ENCODE results near the gene FAIM2. TPM values are rescaled to one million over a fixed set of nuclear protein-coding genes. Genes with fewer than 3 reads are reported as not detected.
A peak's percentile ranks its signal among the peaks of the same experiment; 100 is the strongest.
"Not testable (repeated sequence)": the region's sequence is repeated elsewhere in the genome, so short reads cannot be mapped to it uniquely, and the experiment has no call there.

FAIM2 gene
- total RNA-seq, 1 donor from 2014 or later, result 2.3 TPM

- no peak for DNase-seq (ENCODE audit: low read depth)
Observed at GRCh38 chr12:49881415-49882247, 22.1 kb downstream of the FAIM2 start.

- peak; percentile 11 for DNase-seq (ENCODE audit: low read depth)
Observed at GRCh38 chr12:49880756-49881414, 22.8 kb downstream of the FAIM2 start.

GRCh38 chr12:49879065-49879464 lies 24.6 kb downstream of the FAIM2 start:
- DNase-seq (ENCODE audit: low read depth), result not testable (repeated sequence)

DNA sequence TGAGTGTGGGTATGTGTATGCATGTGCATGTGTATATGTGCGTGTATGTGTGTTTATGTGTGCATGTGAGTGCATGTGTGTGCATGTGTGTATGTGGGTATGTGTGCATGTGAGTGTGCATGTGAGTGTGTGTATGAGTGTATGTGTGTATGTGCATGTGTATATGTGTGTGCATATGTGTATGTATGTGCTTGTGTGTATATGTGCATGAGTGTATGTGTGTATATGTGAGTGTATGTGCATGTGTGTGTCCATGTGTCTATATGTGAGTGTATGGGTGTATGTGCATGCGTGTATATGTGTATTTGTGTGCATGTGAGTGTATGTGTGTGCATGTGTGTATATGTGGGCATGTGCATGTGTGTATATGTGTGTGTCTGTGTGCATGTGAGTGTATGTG lies 25.7 kb downstream of the FAIM2 start:
- DNase-seq (ENCODE audit: low read depth), result no peak

- no peak for DNase-seq (ENCODE audit: low read depth)
Observed at GRCh38 chr12:49877066-49877465, 26.6 kb downstream of the FAIM2 start.

GRCh38 chr12:49876070-49876469 lies 27.6 kb downstream of the FAIM2 start:
- DNase-seq (ENCODE audit: low read depth), result no peak

- DNase-seq (ENCODE audit: low read depth), result no peak
Observed at GRCh38 chr12:49875115-49875720, 28.5 kb downstream of the FAIM2 start.

GRCh38 chr12:49874142-49874897 lies 29.4 kb downstream of the FAIM2 start:
- DNase-seq (ENCODE audit: low read depth), result no peak

DNA sequence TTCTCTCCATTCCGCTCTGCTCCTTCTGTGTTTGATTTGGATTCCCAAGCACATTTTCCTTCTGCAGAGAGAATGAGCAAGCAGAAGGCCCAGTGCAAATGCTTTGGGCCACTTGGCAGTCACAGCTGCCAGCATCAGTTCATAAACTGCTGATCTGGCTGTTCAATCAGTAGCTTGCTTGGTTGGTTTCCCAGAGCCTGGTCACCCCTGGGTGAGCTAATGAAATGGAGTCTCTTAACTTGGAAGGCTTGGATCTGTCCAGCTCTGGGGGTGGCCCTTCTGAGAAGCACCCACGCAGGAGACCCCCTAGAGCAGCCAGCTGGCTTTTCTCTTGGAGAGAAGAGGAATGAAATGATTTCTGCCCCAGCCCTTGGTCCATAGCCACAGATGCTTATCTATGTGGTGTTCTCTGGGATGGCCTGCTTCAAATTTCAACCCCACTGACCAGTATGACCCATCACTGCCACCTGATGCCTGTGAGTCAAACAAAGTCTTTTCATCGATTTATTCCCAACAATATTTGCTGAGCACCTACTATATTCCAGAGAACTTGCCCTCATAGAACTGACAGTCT lies 30.3 kb downstream of the FAIM2 start:
- peak; percentile 74 for DNase-seq (ENCODE audit: low read depth)

DNA sequence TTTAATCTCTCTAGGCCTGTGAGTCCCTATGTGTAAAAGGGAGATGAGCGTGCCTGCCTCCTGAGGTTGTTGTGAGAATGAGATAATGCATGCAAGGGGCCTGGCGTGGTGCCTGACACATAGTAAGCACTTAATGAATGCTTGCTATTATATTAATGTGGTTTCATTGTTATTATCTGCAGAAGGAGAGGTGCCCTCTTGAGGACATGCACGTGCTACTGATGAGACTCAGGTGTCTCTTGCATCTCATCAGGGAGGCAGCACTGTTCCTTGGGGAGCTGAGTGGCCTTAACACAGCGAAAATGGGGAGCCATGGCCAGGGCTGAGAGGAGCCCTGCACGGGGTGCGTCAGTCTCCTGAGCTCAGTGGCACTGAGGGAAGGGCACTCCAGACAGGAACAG lies 30.9 kb downstream of the FAIM2 start:
- DNase-seq (ENCODE audit: low read depth), result peak; percentile 16

GRCh38 chr12:49872381-49872780 lies 31.3 kb downstream of the FAIM2 start:
- no peak for DNase-seq (ENCODE audit: low read depth)

DNA sequence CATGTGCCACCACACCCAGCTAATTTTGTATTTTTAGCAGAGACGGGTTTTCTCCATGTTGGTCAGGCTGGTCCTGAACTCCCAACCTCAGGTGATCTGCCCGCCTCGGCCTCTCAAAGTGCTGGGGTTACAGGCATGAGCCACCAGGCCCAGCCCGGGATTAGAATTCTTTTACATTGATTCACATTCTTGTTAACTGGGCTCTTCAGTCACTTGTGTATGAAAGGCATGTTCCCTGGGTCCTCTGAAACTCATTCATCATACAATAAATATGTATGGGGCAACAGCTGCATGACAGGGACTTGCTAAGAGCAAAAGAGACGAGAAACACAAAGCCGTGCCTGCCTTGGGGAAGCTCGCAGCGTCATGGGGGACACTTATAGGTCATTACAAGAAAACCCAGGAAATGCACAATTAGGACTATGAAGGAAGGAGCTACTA lies 31.9 kb downstream of the FAIM2 start:
- DNase-seq (ENCODE audit: low read depth), result peak; percentile 78

DNA sequence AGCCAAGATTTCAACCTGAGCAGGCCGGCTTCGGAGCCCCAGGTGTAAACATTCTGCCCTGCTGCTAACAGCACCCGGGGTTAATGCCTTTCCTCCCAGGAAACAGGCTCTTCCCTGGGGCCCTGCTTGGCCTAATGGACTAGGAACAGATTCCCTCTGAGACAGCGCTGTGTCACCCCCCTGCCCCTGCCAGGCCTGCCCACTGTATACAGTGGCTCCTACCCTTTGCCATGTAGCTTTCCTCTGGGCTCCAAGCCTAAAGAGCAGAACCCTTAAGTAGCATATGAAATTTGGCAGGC lies 32.5 kb downstream of the FAIM2 start:
- no peak for DNase-seq (ENCODE audit: low read depth)

- no peak for DNase-seq (ENCODE audit: low read depth)
Observed at GRCh38 chr12:49870501-49871262, 33.0 kb downstream of the FAIM2 start.

DNA sequence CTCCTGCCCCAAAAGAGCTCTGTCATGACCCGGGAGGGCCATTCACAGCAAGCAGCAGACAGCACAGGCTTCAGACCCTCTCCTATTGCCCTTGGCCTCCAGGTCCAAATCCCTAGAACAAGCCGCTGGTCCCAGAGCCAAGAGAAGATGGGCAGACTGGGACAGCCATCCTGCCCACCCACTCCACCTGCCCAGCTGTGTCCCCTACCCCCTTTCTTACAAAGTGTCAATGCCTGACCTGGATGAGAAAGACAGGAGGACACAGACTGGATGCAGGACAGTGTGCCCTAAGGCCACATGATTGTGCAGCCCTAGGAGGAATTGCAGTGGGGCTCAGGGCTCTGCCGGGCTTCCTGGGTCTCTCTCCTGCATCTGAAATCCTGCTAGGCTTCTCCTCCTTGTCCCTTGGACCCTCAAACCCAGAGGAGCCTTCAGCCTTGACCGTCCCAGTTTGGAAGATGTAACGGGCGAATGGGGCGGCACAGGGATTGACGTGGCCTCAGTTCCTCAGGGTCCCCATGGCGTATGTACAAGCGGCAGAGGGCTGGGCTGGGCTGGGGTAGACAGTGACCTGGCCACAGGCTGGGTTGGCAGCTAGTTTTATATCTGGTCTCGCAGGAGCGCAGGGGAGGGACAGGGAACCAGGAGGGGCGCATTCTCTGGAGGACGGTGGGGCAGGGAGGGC lies 33.7 kb downstream of the FAIM2 start:
- DNase-seq (ENCODE audit: low read depth), result no peak

DNA sequence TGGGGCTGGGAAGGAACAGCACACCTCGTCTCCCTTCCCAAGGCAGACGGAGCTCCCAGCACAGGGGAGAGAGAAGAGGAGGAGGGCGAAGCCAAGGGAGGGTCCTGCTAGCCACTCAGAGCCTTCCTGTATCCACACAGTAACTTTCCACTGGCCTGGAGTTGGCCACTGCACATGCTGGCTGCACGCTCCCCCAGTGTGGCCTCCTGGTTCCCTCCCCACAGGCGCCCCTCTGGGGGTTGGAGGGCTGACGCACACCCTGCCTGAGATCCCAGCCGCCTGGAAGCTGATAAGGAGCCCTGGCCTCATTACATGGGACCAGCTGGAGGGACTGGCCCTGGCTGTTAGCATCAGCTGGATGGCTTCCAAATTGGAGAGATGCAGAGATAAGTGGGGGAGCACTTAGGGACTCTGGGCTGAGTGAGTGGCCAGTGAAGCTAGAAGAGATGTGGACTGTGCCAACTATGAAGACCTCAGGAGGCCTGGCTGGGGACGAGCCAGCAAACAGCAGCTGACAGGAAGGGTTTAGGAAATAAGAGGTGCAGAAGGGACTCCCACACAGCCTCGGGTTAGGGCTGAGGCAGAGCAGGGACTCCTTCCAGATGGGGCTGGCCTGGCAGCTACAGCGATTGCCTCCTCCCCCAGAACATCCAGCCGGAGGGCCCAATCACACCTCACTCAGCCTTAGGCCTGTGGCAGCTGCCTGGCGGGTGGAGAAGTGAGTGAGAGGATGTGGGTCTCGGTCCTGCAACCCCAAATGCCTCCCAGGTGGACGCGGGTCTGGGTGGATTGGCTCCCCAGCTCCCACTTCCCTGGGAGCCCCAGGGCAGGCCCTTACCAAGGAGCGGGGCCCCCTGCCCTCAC lies 34.5 kb downstream of the FAIM2 start:
- peak; percentile 96 for DNase-seq (ENCODE audit: low read depth)

DNA sequence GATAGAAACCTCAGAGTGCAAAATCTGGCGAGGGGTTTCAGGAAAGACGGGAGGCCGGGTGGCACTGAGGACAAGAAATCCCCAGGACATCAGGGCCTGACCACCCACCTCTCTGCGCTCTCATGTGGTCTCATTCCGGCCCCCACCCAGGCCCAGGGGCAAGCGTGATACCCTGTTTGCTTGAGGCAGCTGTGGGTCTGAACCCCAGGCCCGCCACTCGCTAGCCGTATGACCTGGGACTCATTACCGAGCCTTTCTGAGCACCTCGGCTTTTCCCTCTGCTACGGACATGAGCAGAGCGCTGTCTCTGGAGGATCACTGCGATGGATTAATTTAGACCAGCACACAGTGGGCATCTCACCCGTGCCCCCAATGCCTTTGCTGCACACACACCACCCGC lies 35.3 kb downstream of the FAIM2 start:
- DNase-seq (ENCODE audit: low read depth), result no peak

DNA sequence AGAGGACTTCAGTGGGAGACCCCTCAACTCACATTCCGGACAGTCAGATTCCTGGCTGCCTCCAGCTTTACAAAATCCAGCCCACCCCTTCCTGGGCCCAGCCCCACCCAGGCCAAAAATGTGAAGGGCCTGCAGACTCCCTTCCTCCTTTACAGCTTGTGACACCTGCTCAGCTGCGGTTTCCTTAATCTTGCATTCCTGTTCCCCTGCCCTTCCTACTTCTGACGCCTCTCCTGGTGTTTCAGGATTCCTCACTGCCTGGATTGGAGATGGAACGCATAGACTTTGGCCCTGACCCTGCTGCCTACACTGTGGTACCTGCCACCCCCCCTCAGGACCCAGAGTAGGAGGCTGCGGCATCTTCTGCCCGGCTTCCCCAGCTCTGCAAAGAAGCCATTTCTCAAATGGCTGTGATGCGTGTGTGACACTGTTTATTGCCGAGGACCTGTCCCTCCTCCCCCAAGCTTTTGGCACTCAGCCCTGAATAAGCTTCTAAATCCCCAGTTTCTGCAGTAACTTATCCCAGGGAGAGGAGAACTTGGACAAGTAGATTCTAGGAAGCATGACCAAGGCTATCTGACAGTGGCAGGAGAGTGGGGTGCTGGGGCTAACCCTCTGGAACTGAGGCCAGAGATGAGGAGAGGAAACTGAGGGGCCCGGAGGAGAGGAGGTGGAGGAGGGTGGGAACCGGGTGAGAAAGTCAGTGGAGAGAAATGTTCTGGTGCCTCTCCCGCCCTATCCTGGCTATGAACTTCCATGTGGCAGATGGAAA lies 35.9 kb downstream of the FAIM2 start:
- DNase-seq (ENCODE audit: low read depth), result peak; percentile 64
